ELF-1 (cell line): ENCODE results near the gene UNC5C.

Experiments used
- DNase-seq: peaks from one replicate; pipeline ENCODE4 v3.0.0-alpha.2; 2016; ENCODE audit warnings: low read depth, low spot score

UNC5C gene

GRCh38 chr4:95402299-95402698 lies 146.5 kb downstream of the UNC5C start:
- no peak for DNase-seq

GRCh38 chr4:95398217-95398616 lies 150.6 kb downstream of the UNC5C start:
- no peak for DNase-seq

DNA sequence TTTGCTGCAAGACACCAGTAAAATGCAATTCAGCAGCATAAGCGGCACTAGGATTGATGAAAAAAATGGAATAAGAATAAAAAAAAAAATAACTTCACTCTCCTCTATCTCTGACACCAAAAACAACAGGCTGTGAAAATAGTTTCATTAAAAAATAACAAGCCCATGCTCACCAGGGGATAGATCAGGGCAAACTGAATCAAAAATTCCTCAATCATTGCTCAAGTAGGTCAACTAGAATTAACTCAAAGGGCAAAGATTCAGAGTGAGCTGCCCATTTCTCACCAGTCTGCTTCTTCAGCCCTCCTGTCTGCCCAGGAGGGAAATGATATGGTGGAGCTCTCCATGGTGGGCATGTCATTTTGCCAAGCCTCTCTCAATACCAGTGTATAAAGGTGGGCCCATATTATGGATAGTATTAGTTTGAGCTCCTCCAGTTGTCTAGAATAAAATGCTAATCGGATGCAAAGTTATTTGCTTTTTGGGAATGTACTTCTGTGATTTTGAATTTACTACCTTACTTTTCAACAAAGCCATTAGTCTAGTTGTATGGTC lies 153.9 kb downstream of the UNC5C start:
- DNase-seq, result no peak

DNA sequence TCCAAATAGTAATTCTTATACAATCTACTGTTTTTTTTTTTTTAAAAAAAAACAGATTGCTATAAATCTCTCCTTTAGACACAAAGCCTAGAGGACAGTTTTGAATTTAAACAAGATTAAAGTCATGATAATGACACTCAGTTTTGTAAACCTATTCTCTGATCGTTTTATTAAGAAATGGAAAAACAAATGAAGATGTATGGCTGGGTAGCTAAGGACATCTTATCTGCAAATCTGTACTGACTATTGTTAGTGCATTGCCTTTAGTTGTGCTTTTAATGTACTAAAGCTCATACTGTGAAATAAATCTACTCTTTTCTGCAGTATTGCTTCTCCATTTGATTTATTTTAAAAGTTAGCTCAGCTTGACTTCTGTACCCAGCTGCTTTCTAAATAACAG lies 155.0 kb downstream of the UNC5C start:
- DNase-seq, result no peak

GRCh38 chr4:95388911-95389310 lies 159.9 kb downstream of the UNC5C start:
- DNase-seq, result no peak

DNA sequence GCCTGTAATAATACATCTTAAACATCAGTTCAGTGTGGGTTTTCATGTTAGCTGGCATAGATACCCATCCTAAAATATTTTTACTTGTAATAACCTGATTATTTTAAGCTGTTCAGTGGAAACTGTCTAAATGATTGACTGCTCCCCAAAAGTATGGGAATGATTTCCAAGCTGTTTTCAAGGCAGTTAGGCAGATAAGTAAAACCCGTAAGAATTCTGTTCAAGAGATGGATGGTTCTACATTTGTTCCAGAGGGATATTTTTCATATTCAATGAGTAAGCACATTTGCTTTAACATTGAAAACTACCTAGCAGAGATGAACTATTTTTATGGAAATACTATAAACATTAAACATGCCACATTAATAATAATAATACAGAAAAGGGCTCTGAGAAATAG lies 161.1 kb downstream of the UNC5C start:
- no peak for DNase-seq

GRCh38 chr4:95386410-95386809 lies 162.4 kb downstream of the UNC5C start:
- peak; percentile 61 for DNase-seq

DNA sequence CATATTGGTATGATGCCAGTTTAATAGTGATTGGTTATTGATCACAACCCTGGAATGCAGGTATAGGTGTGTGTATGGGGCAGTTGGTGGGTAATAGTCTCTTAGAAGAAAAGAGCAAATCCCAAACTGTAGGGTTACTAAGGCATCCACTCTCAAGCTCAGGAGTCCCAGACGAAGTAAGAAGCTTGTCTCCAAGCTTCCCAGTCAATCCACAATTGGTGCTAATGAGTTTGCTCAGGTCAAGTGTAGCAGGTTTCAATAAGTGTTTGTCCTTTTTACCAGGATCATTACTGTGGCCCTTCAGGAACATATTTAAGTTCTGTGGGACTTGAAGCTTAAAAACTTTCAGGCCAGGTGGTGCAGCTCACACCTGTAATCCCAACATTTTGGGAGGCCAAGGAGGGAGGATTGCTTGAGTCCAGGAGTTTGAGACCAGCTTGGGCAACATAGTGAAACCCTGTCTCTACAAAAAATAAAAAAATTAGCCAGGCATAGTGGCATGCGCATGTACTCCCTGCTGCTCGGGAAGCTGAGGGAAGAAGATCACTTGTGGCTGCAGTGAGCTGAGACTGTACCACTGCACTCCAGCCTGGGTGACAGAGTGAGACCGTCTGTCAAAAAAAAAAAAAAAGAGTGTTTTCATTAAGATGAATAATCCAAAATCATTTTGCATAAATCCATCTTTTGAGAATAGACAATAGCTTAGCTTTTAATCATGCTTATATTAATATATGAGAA lies 166.8 kb downstream of the UNC5C start:
- DNase-seq, result no peak

DNA sequence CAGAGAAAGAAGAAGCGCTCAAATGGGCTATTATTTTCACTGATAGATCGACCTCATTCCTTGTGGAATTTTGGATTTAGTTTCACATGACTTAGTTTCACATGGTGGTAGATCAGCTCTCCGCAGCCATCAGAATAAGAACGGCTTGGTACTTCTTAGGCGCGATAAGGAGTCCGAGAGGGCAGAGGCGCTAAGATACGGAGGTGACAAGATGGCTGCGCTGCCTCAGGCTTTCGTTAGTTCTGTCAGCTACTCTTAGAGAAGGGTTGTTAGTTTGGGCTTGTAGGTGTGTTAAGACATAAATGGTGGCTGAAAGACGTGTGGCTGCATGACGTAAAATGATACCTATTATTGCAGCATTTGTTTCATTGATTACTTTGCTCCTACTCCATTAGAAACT lies 169.1 kb downstream of the UNC5C start:
- no peak for DNase-seq

DNA sequence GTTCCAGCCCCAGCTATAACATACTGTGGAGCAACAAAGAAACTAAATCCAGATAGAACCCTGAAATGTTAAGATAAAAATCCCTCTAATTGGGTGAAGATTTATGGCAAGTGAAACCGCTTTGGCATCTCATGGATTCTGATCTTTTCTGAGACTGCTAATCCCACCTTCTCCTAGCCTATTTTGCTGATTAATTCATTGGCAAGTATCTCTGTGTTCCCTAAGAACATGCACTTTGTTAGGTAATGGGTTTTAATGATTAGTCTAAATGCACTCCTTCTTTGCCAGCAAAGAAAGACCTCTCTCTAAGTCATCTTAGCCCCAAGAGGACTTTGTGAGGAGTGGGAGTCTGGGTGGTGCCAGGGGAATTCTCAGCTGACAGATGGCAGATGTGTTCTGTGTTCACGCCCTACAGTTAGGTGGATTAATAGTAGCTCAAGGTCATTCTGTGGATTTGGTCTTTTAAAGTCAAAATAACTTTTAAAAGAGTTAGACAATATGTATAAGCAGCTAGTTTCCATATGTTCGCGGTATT lies 171.3 kb downstream of the UNC5C start:
- no peak for DNase-seq

- DNase-seq, result no peak
Observed at GRCh38 chr4:95371476-95372224, 177.1 kb downstream of the UNC5C start.

DNA sequence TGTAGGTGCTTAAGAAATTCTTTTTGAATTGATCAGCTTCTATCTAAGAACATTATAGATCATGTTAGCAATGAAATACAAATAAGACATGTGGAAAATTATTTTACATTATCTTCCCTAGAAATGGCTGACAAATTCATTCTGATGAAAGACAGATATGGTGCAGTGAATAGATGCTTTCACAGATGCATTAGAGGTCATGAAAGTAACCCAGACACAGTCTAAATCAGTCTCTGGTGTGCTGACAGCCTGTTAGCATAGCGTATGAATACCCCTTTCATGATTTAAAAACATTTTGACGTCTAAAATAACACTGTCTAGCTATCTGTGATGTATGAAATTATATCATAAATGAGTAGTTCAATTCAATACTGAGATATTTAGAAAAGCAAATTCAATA lies 180.9 kb downstream of the UNC5C start:
- no peak for DNase-seq

- DNase-seq, result peak; percentile 6
Observed at GRCh38 chr4:95363966-95364365, 184.8 kb downstream of the UNC5C start.

DNA sequence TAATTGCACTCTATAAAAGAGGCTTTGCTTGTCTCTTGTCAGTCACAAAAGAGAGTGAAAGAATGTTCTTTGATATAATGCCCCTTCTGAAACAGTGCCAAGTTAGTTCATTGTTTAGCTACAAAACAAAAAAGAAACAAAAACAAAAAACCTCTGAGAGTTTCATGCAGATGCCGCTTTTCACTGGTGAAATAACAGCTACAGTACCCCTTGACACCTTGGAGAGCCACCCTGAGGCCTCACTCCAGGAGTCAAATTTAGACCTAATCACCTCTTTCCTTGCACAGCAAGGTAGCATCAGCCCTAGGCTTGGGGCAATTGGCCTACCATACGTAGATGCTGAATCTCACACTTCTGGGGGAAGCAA lies 185.2 kb downstream of the UNC5C start:
- DNase-seq, result peak; percentile 23

DNA sequence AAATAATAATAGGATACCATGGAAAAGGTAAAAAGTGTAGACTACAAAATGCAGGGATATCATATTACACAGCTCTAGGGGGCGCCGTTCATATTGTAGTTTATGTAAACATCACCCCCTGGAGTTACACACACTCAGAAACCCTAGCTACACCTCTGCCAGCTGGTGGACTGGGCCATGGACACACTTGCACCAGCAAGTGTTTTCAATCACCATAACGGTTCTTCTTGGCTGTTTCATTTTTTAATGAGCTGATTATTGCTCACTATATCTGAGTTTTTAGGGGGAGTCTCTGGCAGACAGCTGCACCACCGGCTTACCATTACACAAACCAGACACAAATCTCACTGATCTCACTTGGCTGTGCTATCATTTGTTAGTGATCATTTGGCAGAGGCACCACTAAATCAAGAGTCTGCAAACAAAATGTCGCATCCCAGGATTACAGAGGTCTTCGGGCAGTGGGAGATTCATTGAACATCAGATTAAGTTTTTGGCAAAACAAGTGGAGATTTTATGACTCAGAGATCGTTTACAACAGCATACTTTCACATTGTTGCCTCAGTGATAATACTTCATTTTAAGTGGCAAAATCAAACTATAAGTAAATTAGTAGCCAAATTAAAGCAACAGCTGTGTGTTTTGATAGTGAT lies 185.7 kb downstream of the UNC5C start:
- no peak for DNase-seq

GRCh38 chr4:95362066-95362465 lies 186.7 kb downstream of the UNC5C start:
- DNase-seq, result no peak

DNA sequence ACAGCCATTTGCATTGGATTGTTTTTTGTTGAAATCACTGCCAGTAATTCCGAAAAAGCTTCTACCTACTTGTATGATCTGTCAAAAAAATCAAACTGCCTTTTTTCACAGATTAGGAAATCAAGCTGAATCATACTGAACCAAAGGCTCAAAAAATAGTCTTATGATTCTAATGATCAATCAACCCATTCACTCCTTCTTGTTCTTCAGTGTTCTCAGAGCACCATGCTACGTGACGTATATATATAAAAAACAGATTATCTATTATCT lies 187.1 kb downstream of the UNC5C start:
- no peak for DNase-seq

GRCh38 chr4:95360906-95361695 lies 187.7 kb downstream of the UNC5C start:
- DNase-seq, result no peak

DNA sequence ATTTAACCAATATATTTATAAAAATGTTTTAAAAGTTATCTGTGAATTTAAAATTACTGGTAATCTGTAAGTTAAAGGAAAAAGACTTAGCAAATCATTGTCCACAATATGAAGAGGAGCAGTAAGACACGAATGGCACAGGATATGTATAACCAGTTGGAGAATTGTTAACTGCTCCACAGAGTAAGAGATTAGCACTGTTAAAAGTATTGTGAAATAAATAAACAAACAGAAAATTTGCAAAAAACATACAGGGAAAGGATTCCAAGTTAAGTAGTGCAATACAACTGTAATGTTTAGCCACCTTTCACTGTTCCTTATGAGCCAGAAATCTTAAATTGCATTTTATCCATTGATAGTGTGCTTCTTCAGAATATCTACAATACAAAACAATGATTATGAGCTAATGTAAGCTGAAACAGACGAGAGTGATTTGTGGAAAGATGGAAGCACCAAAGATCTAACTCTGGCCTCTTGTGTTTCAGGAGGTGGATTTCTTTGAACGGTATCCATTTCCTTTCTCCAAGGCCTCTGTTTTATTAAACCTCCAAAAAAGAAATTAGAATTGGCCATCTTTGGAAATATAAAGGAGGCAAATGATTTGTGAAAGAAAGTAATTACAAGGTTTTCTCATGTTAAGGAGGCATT lies 188.4 kb downstream of the UNC5C start:
- DNase-seq, result no peak

GRCh38 chr4:95358421-95358820 lies 190.4 kb downstream of the UNC5C start:
- no peak for DNase-seq

DNA sequence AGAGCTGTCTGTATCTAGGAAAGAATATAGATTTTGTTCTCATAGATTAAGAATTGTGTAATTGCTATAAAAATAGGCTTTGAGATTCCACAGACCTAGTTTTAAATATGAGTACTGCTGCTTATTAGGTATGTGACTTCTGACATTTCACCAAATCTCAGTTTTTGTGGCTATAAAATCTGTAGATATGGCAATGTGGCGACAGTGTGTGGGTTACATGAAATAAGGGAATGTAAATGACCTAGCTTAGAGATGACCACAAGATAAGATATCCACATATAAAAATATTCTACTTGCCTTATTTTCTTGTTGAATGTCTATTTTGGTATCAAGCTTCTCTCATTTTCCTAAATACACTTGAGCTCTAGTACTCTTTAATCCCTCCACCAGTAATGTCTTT lies 193.8 kb downstream of the UNC5C start:
- no peak for DNase-seq
